AG09319 (cell line): ENCODE results near the gene UPK3A.

Source experiments
- DNase-seq: peaks from one replicate; pipeline ENCODE4 v3.0.0-alpha.2; 2010; ENCODE audit warnings: low read depth; ENCODE audit errors: extremely low read depth
- TF ChIP-seq, protein P1 (sequence below): IDR thresholded peaks from 2 replicates; pipeline ENCODE4 v1.5.1; 2011; ENCODE audit warnings: low read depth, mild to moderate bottlenecking, inconsistent platforms, low read length, moderate library complexity

UPK3A gene

DNA sequence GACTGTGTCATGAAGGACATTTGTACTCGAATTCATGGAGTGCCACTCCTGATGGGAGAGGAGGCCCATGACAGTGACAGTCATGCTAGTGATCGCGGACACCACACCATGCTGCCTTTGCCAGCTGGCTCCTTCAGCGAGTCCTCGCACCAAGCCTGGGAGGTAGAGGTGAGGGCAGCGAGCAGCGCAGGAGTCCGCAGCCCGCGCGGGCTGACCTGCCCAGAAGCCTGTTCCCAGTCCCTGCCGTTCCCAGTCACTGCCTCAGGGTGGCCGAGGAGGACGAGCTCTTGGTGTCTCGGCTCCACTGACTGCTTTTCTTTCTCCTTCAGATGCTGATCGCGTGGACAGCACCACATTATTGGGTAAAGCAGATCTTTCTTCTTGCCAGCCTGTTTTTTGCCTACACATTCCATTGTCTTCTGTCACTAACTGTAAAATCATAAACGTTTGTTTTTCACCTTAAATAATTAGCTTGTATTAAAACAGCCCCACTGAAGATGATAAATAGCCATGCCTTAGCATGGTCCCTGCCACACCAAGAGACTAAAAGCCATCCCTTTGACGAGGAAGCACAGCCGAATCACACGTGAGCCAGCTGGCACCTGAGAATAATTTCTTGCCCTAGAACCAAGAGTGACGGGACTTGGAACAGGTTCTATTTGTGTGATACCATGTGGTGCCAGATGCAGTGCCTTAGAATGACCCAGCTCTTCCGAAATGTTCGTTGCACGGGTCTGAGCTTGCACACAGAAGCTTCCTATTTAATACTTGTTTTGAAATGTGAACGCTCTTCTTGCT is 50.5 kb downstream of the UPK3A start:
- no peak for DNase-seq
- TF ChIP-seq, protein P1, sequence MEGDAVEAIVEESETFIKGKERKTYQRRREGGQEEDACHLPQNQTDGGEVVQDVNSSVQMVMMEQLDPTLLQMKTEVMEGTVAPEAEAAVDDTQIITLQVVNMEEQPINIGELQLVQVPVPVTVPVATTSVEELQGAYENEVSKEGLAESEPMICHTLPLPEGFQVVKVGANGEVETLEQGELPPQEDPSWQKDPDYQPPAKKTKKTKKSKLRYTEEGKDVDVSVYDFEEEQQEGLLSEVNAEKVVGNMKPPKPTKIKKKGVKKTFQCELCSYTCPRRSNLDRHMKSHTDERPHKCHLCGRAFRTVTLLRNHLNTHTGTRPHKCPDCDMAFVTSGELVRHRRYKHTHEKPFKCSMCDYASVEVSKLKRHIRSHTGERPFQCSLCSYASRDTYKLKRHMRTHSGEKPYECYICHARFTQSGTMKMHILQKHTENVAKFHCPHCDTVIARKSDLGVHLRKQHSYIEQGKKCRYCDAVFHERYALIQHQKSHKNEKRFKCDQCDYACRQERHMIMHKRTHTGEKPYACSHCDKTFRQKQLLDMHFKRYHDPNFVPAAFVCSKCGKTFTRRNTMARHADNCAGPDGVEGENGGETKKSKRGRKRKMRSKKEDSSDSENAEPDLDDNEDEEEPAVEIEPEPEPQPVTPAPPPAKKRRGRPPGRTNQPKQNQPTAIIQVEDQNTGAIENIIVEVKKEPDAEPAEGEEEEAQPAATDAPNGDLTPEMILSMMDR = no peak; the same call in 1 of the 2 replicates

DNA sequence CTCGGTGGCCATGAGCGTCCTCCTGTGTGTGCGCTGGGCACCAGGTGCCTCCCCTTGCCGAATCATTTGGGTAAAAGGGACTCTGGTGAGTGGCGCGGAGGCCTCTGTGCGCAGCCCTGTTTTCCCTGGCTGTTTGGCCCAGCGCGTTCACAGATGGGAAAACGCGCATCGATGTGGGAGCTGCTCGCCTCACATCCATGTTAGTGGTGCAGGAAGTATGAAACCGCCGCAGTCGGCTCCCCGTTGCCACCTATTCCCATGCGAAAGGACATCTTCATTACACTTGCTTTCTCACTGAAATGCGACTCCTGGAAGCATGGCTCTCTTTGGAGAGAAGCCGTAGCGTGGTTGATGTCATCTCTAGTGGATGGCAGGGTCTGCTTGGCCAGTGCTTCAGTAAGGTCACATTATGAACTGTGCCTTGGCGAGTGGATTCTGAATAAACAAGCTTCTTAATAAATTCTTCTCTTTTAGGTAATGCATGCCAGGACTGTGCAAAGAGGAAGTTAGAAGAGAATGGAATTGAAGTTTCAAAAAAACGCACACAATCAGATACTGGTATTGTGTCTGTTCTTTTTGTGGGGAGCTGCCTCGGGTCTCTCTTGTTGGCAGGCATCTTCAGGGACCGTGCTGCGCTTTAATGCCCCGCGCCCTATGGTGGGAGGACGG is 51.2 kb downstream of the UPK3A start:
- no peak for DNase-seq
- TF ChIP-seq, protein P1 = no peak

DNA sequence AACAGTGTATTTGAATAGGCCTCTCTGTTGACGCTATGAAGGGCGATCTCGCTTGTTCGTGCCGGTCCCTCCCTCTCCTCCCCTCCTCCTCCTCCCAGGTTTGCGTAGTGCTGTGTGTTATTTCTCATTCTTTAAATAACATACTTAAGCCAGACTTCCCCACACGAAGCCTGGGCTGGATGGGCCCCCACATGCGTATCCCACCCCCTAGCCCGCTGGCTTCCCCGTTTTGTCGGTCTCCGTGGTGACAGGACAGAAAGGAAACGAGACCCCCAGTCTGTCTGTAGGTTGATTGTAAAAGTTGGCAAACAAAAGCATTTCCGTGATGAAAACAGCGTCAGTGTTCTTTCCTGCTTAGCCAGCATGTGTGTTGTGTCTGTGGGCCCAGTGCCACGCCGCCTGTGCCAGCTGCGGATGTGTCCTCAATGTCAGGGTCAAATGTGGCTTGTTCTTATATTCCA is 52.3 kb downstream of the UPK3A start:
- no peak for DNase-seq
- TF ChIP-seq, protein P1 = no peak

DNA sequence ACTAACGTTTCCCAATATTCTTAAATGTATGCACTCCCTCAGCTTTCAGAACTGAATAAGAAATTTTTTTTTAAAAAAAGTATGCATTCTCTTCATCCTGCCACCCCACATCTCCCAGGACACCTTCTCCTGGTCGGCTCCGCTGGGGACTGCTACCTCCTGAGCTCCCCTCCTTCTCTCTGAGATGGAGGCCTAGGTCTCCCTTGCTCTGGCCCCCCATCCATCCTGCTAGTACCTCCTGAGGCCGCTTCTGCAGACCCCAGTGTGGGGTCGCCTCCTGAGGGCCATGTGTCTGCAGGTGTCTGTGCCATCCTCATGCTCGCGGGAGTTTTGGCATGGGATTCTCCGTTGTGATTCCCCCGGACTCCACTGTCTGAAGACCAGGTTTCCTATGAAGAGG is 52.8 kb downstream of the UPK3A start:
- TF ChIP-seq, protein P1 = no peak
- DNase-seq = no peak

DNA sequence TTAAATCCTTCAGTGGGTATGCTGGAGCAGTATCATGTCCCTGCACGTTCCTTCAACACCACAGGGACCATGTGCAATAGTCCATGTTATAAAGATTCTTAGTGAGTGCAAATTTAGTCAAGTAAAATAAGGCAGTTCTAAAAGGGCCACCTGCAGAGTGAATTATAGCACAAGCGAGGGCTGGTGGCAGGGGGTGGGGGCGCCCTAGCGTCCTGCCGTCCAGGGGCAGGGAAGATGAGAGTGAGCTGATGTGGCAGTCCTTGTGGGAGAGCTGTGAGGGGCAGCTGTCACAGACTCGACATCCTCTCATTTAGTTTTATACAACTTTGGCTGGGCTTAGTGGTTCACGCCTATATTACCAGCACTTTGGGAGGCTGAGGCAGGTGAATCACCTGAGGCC is 54.0 kb downstream of the UPK3A start:
- TF ChIP-seq, protein P1 = no peak
- DNase-seq = no peak

DNA sequence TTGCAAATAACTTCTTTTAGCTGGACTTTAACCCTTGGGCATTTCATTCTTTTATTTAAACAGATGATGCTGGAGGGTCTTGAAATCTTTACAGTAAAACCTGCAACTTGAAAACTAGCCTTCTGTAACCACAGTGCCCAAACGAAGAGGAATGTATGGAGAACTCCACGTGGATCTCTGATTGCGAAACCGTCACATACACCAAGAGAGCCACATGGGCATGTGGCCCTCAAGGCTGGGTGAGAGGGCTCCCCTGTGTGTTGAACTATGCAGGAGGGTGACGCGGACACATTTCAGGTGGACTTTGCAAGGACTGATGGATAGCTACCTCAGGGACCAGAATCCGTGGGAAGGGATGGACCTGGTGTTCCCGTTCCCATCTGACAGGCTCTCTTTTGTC is 55.6 kb downstream of the UPK3A start:
- DNase-seq = no peak
- TF ChIP-seq, protein P1 = no peak

DNA sequence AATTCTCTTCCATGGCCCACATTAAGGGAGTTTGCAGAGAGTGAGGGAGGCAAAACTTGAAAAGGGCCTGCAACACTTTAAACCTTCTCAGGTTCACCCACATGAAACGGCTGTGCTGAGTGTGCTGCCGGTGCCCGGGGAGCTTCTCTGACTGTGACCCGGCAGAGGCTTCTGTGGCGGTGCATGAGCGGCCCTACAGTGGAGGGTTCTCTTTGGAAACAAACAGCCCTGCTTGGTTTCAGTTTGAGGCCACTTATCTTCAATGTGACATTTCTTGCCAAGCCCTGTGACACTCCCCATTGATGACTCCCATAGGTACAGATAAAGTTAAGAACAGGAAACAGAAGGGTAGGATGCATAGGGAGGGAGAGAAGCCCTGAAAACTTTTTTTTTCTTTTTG is 56.7 kb downstream of the UPK3A start:
- TF ChIP-seq, protein P1 = no peak
- DNase-seq = no peak
